Measurements from ENCODE around the gene TUBGCP2.
"Not testable (repeated sequence)": the region's sequence is repeated elsewhere in the genome, so short reads cannot be mapped to it uniquely, and the experiment has no call there.

The TUBGCP2 gene

DNA sequence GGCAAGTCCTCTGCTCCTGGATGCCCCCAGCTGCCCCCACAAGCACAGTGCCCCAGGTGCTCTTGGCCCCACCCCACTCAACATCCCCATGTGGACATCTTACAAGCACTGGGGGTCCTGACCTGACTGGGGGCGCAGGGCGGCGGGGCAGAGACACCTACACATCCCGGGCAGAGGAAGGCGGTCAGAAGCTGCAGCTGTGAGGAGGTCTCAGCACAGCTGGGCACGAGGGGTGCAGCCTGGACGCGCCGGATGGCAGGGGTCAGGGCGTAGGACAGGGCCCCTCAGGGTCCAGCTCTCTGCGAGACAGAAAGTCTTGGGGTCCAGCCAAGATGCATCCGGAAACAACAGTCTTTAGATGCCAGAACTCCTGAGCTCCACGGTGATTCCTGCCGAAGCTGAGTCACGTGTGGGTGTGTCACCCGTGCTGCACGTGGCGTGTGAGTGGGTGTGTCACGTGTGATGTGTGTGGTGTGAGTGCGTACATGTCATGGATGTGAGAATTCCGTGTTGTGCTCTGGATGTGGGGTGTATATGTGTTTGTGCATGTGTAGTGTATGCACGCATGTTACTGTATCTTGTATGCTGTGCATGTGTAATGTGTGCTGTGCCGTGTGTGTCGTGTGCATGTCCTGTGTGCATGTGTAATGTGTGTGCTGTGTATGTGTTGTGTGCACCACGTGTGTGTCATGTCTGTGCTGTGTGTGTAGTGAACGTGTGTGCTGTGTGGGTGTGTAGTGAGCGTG is 65.9 kb downstream of the TUBGCP2 start:
- no peak for DNase-seq

DNA sequence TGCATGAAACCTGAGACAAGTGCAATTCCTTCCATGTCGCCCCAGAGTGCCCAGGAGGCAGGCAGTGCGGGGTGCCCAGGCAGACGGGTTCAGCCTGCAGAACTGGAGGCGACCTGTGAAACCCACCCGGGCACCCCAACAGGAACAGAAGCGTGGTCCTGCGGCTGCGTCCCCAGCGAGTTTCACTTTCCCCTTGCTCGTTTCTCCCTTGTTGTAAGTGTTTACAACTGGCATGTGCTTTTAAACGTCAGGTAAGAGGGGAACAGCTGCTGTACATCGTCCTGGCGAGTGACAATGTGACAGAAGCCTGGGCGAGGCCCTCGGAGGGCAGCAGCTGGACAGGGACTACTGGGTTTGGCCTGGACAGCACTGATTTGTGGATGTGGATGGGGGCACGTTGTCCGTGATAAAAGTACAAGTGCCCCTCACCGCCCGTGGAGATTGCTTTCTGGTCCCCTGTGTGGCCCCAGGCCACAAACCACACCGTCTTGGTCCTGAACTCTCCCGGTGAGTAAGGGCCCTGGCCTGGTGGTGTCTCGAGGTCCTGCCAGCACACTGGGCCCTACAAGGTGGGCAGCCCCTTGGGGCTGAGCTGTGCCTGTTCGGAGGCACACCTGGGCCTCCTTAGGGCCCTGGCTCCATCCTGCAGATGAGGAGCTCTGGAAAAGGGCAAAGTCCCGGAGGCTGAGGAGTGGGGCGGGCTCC is 67.0 kb downstream of the TUBGCP2 start:
- peak; percentile 29 for DNase-seq

DNA sequence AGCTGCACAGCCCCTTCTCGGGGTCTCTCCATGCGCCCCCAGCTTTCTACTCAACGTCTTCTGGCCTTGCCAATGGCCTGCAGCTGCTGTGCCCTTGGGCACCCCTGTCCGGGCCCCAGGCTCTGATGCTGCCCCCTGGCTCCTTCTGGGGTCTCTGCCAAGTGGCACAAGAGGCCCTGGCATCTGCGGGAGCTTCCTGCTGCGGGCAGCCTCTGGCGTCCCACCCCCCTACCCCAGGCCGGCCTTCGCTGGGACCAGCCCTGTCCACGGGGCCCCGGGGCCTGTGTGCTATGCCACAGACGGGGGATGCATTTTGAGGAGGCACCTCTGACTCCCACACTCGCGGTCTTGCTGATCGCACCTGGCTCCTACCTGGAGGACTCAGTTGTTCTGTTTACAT is 68.7 kb downstream of the TUBGCP2 start:
- DNase-seq: no peak

DNA sequence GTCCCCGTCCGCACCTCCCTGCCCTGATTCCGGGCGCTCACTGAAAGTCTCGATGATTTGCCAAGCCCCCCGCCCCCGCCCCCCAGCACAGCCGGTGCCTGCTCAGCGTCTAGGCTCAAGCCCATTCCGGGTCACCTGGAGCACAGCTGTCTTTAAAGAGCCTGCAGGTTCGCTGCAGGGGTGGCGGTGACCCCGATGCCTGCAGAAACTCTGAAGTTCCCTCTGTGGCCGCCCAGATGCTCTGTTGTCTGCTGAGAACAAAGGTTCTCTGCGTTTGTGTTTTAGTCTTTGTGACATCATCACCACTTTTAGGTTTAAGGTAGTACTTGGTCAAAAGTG is 70.2 kb downstream of the TUBGCP2 start:
- DNase-seq: no peak

DNA sequence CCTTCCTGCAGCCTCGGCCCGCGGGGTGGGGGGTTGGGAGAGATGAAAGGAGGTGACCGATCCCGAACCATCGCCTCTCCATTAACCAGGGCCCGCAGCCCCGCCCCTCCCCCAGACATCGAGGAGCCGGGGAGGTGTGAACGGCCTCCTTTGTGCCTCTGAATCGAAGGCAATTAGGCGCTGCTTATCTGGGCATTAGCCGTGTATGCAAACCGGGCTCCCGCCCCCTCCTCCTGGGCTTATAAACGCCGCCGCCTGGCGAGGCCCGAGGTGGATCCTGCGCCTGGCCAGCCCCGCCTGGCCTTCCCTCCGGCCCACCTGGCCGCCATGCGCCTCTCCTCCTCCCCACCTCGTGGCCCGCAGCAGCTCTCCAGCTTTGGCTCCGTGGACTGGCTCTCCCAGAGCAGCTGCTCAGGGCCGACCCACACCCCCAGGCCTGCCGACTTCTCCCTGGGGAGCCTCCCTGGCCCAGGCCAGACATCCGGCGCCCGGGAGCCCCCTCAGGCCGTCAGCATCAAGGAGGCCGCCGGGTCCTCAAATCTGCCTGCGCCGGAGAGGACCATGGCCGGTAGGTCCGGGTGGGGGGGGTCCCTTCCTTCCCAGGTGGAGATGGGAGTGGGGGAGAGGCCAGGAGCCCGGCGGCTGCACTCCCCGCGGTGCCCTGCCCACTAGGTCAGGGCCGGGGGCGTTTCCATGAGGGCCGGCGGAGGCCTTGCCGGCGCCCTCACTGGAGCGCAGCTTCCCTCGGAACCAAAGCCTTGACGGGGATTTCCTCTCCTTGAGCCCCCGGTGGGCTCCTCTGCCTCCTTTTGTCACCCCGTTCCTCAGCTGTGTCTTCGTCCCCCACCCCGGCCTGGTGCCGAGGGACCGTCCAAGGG is 70.8 kb downstream of the TUBGCP2 start, which contains the start of gene VENTX:
Gene VENTX, plus strand, starts transcription at position 268 of the 878 bp plus-strand sequence. Its CDS starts 60 bp downstream, at position 328.
- DNase-seq: no peak

DNA sequence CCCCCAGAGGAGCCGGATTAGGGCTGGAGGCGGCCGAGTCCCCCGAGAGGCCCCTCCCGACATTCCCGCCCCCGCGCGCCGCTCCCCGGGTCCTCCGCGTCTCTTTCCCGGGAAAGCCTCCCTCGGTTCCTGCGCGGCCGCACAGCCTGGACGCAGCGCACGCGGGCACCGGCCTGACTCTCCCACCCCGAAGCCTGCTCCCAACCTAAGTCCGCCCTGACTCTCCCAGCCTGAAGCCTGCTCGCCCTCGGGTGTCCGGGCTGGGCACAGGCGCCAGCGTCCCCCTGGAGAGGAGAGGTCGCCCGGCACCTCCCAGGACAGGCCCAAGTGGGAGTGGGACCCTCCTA is 71.5 kb downstream of the TUBGCP2 start:
- no peak for DNase-seq

DNA sequence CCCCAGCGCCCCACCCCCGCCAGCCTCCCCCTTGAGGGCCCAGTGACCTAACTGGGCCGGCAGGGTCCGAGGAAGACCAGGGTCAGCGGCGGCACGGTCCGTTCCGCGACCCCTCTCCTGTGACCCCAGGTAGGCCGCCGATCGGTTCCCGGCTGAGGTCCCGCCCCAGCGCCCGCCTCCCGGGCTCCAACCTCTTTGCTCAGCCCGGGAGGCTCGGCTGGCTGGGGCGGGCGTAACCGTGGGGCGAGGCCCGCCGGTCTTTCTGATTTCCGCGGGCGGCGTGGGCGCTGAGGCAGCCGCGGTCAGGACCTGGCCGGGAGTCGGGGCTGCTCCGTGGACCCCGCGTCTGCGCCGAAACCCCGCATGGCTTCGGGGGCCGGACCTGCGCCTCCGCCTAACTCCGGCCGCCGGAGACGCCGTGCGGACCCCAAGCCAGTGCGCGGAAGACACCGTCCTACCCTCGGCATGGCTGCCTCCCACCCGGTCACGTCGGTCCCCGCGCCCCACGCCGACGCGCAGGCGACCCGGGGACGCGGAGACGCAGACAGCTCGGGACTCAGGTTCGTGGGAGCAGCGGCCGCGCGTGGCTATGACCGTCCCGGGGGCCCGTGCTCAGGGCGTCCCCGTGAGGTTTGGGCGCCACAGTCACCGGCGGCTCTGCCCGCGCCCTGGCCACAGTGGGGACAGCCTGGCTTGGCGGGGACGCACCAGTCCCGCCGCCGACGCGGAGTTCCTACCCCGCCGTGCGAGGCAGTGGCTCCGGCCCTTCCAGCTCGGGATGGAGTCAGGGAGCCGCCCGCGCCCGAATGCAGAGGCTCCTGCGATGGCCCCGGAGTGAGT is 72.1 kb downstream of the TUBGCP2 start:
- DNase-seq: peak; percentile 27

DNA sequence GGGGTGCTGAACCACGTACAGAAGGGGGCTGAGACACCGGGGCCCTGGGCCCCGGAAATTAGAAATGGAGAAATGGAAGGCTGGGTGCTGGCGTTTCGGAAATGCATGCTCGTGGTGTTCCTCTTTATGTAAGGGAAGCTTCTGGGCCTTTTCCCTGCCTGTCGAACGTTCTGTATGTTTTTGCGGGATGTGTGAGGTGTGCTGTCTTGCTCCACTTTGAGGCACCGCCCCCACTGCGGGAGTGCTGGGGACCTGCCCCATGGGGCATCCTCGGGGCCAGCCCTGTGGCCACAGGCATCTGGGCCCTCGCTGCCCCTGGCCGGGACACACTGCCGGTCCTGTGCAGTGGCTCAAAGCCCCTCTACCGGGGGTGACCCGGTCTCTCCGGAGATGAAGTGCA is 72.7 kb downstream of the TUBGCP2 start:
- no peak for DNase-seq

DNA sequence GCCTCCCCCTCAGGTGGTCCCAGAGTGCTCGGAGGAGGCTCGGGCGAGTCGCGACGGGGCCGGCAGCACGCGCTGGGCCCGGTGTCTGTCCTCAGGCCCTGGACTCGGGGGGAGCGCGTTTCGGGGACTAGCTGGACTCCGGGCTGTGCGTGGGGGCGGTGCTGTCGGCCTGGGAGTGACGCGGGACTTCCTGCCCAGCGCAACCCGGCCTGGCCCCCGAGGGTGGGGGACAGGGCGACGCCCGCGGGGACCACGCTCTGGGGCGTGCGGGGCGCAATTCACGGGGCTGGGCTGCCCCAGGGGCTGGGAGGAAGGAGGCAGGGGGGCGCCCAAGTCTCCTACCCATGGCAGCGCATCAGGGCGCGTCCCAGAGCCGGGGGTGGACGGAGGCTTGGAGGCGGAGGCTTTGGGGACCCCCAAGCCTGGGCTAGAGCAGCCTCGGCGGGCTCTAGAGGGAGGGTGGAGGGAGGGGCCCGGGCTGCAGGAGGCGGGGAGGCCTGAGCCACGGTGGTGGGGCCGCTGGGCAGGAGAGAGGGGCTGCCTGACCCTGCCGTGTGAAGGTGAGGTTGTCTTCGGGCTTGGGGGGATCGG is 73.3 kb downstream of the TUBGCP2 start:
- DNase-seq: peak; percentile 24

DNA sequence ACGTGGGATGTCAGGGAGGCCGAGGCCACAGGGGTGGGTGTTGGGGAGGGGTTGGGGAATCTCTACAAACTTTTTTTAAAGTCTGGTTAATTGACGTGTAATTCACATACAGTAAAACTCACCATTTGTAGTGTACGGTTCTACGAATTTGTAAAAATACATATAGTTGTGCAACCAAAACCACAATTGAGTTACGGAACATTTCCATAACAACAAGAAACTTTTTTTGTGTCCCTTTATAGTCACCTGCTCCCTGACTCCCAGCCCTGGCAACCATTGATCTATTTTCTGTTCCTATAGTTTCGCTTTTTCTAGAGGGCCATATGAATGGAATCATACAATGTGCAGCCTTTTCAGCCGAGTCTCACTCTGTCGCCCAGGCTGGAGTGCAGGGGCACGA is 73.9 kb downstream of the TUBGCP2 start:
- DNase-seq: not testable (repeated sequence)

DNA sequence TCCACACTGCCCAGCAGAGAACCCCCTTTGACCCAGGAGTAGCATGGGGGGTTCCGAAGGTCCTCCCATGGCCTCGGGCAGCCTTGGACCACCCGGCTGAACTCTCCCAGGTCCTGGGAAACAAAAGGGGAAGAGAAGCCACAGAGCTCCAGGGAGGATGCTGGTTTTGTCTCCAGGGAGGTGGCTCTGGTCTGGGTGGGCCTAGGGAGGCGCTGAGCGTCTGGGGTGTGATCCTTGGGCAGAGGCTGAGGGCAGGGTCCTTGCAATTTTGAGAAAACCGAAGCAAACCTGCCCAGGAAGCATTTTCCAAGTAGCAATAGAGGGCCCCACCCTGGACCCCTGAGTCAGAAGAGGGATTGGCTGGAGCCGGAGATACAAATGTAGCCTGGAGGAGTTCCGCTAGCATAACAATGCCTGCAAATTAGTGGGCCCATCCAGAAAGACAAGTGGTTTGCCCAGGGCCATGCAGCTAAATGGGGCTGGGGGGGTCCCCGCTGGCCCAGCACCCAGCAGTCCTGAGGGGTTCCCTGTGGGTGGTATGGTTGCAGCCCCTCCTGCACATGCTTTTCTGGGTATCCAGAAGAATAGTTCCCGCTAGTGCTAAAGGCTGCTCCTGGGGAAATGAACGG is 76.6 kb downstream of the TUBGCP2 start:
- DNase-seq: no peak

DNA sequence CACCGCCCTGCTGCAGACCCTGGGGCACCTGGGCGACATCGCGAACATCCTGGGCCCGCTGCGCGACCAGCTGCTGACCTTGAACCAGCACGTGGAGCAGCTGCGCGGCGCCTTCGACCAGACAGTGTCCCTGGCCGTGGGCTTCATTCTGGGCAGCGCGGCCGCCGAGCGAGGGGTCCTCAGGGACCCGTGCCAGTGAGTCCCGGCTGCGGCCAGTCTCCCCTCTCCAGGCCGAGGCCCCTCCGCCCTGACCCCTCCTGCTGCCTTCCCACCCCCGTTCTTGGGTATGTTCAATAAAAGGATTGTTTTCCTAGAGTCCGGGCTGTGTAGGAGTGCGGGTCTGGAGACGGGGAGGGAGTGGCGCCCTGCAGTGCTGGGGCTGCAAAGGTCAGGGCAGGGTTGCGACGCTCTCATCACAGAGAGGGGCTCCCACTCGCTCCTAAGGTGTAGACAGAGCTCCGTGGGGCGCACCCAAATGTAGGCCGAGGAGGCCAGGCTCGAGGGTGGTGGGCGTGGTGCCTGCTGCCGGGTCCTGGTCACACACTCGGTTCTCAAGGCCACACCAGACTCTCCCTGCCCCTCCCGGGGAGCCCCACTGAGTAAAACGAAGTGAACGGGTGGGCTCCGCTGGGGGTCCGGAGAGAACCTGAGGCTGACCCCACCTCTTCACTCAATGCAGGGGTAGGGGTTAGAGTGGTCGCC is 77.3 kb downstream of the TUBGCP2 start:
- no peak for DNase-seq

DNA sequence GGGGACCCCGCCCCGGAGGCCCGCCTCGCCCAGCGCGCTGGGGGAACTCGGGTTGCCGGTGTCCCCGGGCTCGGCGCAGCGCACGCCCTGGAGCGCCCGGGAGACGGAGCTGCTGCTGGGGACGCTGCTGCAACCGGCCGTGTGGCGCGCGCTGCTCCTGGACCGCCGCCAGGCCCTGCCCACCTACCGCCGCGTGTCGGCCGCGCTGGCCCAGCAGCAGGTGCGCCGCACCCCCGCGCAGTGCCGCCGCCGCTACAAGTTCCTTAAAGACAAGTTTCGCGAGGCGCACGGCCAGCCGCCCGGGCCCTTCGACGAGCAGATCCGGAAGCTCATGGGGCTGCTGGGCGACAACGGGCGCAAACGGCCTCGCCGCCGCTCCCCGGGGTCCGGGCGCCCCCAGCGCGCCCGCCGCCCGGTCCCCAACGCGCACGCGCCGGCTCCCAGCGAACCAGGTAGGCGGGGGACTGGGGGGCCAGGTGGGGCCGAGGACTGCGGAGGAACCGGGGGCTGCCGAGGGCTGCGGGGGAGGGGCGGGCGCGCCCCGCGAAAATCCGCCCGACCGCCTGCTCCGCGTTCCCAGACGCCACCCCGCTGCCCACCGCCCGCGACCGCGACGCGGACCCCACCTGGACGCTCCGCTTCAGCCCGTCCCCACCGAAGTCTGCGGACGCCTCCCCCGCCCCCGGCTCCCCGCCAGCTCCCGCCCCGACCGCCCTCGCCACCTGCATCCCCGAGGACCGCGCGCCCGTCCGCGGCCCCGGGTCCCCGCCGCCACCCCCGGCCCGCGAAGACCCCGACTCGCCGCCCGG is 78.1 kb downstream of the TUBGCP2 start:
- DNase-seq: no peak

DNA sequence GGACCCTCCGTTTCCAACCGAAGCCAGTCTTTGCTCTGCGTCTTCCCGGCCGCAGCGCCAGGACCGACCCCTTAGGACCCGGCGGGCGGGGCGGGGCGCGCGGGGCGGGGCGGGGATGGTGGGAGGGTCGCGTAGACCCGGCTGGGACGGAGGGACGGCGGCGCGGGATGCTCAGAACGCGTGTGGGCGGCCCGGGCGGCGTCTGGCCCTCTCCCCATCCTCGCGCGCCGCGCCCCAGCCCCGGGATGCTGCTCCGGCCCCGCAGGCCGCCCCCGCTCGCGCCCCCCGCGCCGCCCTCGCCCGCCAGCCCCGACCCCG is 78.7 kb downstream of the TUBGCP2 start, which contains the start of gene UTF1:
Gene UTF1, plus strand, starts transcription at position 174 of the 318 bp plus-strand sequence. Its CDS starts 72 bp downstream, at position 246.
- no peak for DNase-seq

DNA sequence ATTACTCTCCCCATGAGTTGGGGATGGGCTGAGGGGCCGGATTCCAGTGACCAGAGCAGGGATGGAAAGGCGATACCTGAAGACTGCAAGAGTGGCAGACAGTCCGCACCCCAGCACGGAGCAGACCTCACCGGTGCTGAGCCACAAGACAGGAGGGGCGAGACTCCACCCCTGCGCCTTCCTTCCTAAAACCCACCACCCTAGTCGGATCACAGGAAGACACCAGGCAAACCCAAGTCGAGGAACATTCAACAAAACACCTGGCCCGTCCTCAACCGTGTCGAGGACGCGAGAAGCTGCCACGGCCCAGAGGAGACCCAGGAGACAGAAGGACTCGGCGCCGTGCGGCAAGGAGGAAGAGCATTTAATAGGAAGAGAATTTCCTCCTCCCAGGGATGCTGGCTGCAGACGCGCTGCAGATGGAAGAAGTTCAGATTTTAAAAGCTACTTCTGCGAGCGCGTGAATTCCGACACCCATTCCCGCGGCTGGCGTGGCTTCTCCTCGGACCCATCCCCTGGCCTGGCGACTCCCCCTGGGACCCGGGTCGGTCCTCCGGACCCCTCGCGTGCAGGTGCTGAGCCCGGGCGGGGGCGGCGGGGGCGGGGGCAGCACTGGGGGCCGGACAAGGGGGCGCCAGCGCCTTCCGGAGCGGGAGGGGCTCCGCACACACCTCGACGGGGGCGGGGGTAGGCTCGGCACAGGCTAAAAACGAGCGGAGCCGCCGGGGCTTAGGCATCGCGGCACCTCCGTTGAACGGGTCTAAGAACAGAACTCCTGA is 79.2 kb downstream of the TUBGCP2 start:
- no peak for DNase-seq

Measured in CD4-positive, alpha-beta T cell treated with Interleukin-6 for 4 hours (primary cell).